Stomach (tissue), 4 donors: ENCODE data around the gene TMPRSS4.

ENCODE experiments used
- CTCF ChIP-seq, 7 experiments: fragments of 450-650 bp in 4 of 7; fragments of 200-600 bp in 3 of 7; sonication (generic) in 3 of 7; IDR thresholded peaks; one replicate each; pipeline ENCODE4 v1.5.1; 2016 to 2019; ENCODE audit warnings: antibody characterized with exemption in 7 of 7, control low read depth in 2 of 7, mild to moderate bottlenecking in 1 of 7
- EP300 ChIP-seq: sonication (generic); formaldehyde crosslinking; IDR thresholded peaks from one replicate; pipeline ENCODE4 v1.6.1; 2017; ENCODE audit warnings: antibody characterized with exemption
- POLR2A ChIP-seq, 4 donors: fragments of 450-650 bp; IDR thresholded peaks; one replicate each; pipeline ENCODE4 v1.6.1; 2016; ENCODE audit warnings: antibody characterized with exemption in 4 of 4, control low read depth in 2 of 4, mild to moderate bottlenecking in 1 of 4, moderate library complexity in 1 of 4
- POLR2AphosphoS5 ChIP-seq, 3 donors: sonication (generic); formaldehyde crosslinking; IDR thresholded peaks; one replicate each; pipeline ENCODE4 v1.6.1; 2016; ENCODE audit warnings: antibody characterized with exemption in 3 of 3

- TF ChIP-seq CTCF (IDR thresholded peaks at IDR 0.05), result no peak
- TF ChIP-seq POLR2A (IDR thresholded peaks at IDR 0.05), result no peak
- TF ChIP-seq EP300, result no peak
- TF ChIP-seq POLR2AphosphoS5 (IDR thresholded peaks at IDR 0.05), result no peak
These were observed 32.4 kb downstream of the TMPRSS4 start for GRCh38 chr11:118109231-118109630.
